Lower leg skin (tissue), 4 donors: ENCODE data around the gene CPOX. TPM values are rescaled to one million over a fixed set of nuclear protein-coding genes. Genes with fewer than 3 reads are reported as not detected.

Experiments
- DNase-seq, 2 donors: peaks; one replicate each; pipeline ENCODE4 v3.0.0-alpha.2; 2019; ENCODE audit warnings: low spot score in 2 of 2
- H3K4me3 ChIP-seq: fragments of 200-600 bp; sonication (generic); 2 replicates; pipeline ENCODE4 v1.5.1; 2017; ENCODE audit warnings: mild to moderate bottlenecking, low read depth; ENCODE audit not compliant: poor library complexity, severe bottlenecking
- CTCF ChIP-seq, 3 donors: fragments of 450-650 bp; IDR thresholded peaks; one replicate each; pipeline ENCODE4 v1.5.1; 2016; ENCODE audit warnings: antibody characterized with exemption in 3 of 3, mild to moderate bottlenecking in 3 of 3, moderate library complexity in 2 of 3
- POLR2A ChIP-seq, 2 donors: fragments of 450-650 bp; IDR thresholded peaks; one replicate each; pipeline ENCODE4 v1.6.1; 2016 to 2017; ENCODE audit warnings: antibody characterized with exemption in 2 of 2, mild to moderate bottlenecking in 1 of 2, moderate library complexity in 1 of 2
- WGBS, 2 donors: methylation state at CpG; one replicate each; pipeline ENCODE4 v1.1.5; 2018; 5-methylcytosine and 5-hydroxymethylcytosine counted together
- intact Hi-C: fragments of 100-400 bp; cut with DNase I; formaldehyde crosslinking; loops from one replicate; pipeline ENCODE4 v1.15.0; 2023; ENCODE audit warnings: low total_unique reads
- total RNA-seq, 4 donors: library from RNA; depleted of rRNA; stranded (reverse); fragments of >200 nt; gene quantifications; one replicate each; pipeline ENCODE4 v1.1.0, GENCODE V29; 2016

CPOX gene
- total RNA-seq, 4 donors from 2014 or later, result 21.8 to 28.6 (median 25.0) TPM

- H3K4me3 ChIP-seq, result no peak overlapping the region
- 90 to 94% methylated on average over 2 of the region's 2 CpGs for WGBS, 2 donors
- DNase-seq, result no peak
- intact Hi-C loops, result no loop called here
- TF ChIP-seq POLR2A (IDR thresholded peaks at IDR 0.05) (no peak), CTCF (IDR thresholded peaks at IDR 0.05) (no peak)
Observed at GRCh38 chr3:98608029-98608428, 14.6 kb upstream of the CPOX start.

GRCh38 chr3:98603580-98603979, 10.2 kb upstream of the CPOX start:
- no peak for TF ChIP-seq CTCF (IDR thresholded peaks at IDR 0.05)
- TF ChIP-seq POLR2A (IDR thresholded peaks at IDR 0.05), result no peak
- H3K4me3 ChIP-seq, result no peak overlapping the region
- no peak for DNase-seq
- intact Hi-C loops, result loop anchor here (5.0 kb wide), 1 partner anchor 204 kb away; no protein-coding TSS in a partner anchor

- H3K4me3 ChIP-seq, result no peak overlapping the region
- intact Hi-C loops, result loop anchor here (5.0 kb wide), 1 partner anchor 205 kb away; no protein-coding TSS in a partner anchor
- TF ChIP-seq POLR2A (IDR thresholded peaks at IDR 0.05), result no peak
- no peak for TF ChIP-seq CTCF (IDR thresholded peaks at IDR 0.05)
- no peak for DNase-seq
- WGBS, 2 donors, result 4 to 6% methylated on average over 4 of the region's 4 CpGs
Observed at GRCh38 chr3:98602078-98602678, 8.8 kb upstream of the CPOX start.

GRCh38 chr3:98601180-98601579, 7.8 kb upstream of the CPOX start:
- TF ChIP-seq CTCF (IDR thresholded peaks at IDR 0.05) (no peak), POLR2A (IDR thresholded peaks at IDR 0.05) (no peak)
- DNase-seq, result no peak
- H3K4me3 ChIP-seq, result no peak overlapping the region
- WGBS, 2 donors, result 74 to 84% methylated on average over 2 of the region's 2 CpGs
- intact Hi-C loops, result loop anchor here (5.0 kb wide), 1 partner anchor 206 kb away; no protein-coding TSS in a partner anchor

GRCh38 chr3:98600412-98601095, 7.1 kb upstream of the CPOX start:
- no peak overlapping the region for H3K4me3 ChIP-seq
- no peak for TF ChIP-seq CTCF (IDR thresholded peaks at IDR 0.05)
- no peak for TF ChIP-seq POLR2A (IDR thresholded peaks at IDR 0.05)
- no peak for DNase-seq
- intact Hi-C loops, result loop anchor here (5.0 kb wide), 1 partner anchor 207 kb away; no protein-coding TSS in a partner anchor
- WGBS, 2 donors, result 88 to 91% methylated on average over 4 of the region's 4 CpGs
